Mucosa of gallbladder (tissue), 1 donor: Measurements from ENCODE around the gene UBTD2. TPM values are rescaled to one million over a fixed set of nuclear protein-coding genes. Genes with fewer than 3 reads are reported as not detected.

Source experiments
- DNase-seq: peaks from one replicate; pipeline ENCODE4 v3.0.0-alpha.2; 2020; ENCODE audit warnings: low spot score
- total RNA-seq: library from RNA; stranded (reverse); gene quantifications from one replicate; pipeline ENCODE4 v1.2.1, GENCODE V29; 2021
- donor health status: DM: no; HTN: no; CAD: no.

Gene UBTD2
- total RNA-seq, 1 donor from 2014 or later = 16.9 TPM

DNA sequence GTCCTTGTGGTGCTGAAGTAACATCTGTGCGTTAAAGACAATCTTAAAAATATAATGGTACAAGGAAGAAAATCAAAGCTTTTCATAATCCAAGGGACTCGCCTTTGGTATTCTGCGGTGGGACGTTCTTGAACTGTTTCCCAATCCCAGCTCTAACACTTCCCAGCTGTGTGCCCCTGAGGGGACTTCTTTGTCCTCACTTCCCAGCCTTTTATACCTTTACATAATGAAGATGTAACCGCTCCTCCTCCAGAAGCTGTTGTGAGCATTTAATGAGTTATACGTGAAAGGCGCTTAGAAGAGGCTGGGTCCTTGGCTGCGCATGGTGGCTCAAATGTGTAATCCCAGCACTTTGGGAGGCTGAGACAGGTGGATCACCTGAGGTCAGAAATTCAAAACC is 112.4 kb downstream of the UBTD2 start:
- DNase-seq = no peak

DNA sequence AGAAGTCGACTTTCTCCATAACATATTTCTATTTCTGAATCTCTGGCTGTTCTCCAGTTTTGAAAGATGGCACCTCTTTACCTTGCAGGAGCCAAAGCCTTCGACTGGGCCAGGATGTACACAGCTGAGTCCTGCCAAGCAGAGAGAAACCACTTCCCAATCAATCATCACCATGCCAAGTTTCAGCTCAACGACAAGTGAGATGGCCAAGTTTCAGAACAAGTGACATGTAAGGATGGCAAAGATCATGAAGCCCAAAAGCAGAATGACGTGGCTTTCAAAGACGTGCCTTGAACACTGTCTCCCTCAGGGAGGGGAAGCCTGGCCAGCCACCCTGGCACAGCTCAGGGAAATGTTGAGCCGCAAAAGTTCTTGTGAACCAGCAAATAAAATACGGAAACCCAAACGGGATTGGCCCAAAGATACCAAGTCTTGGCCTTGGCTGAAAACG is 113.3 kb downstream of the UBTD2 start:
- DNase-seq = no peak

DNA sequence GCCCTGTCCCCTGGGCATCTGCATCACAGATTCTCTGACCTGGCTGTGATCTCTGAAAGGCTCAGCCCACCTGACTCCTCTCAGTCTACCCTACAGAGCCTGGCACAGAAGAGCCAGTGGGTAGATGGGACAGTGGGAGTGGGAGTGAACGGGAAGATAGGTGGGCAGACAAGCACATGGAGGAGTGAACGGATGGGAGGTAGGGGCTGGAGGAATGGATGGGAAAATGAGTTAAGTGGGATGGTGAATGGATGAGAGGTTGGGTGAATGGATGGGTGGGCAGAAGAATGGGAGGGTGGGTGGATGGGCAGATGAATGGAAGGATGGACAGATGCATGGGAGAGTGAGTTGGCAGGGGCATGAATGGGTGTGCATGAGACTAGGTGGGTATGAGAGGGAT is 114.3 kb downstream of the UBTD2 start:
- no peak for DNase-seq

DNA sequence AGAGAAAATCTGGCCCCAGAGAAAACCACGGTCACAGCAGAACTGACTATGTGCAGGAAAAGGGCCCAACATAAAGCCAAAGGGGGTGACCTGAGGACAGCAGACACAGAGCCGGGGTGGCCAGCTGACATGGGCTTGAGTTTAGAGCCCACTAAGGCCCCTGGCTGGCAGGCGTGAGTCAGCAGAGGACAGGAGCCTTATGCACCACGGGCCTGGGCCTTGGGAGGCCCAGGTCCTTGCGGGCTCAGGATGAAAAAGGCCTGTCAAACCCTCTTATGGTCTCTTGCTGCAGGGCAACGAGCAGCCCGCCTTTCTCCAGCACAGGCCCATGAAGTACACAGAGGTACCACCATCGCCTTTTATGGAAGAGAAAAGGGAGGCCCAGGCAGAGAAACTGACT is 115.3 kb downstream of the UBTD2 start:
- DNase-seq = no peak

DNA sequence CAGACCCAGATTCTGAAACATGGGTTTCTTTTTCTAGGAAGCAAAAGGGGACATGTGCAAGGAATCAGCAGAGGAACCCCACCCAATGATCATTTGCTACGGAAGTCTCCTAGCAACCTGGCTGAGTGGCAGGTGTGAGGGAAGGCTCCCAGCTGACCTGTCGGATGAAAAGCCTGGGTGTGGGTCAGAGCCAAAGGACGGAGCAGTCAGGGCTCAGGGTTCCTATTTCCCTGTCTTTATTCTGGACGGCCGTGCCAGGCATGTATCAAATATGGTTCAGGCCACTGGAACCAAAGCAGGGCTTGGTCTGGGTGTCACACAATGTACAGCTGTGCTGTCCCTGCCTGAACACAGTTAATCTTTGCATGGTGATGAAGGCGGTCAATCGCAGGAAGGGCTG is 115.7 kb downstream of the UBTD2 start:
- DNase-seq = no peak

DNA sequence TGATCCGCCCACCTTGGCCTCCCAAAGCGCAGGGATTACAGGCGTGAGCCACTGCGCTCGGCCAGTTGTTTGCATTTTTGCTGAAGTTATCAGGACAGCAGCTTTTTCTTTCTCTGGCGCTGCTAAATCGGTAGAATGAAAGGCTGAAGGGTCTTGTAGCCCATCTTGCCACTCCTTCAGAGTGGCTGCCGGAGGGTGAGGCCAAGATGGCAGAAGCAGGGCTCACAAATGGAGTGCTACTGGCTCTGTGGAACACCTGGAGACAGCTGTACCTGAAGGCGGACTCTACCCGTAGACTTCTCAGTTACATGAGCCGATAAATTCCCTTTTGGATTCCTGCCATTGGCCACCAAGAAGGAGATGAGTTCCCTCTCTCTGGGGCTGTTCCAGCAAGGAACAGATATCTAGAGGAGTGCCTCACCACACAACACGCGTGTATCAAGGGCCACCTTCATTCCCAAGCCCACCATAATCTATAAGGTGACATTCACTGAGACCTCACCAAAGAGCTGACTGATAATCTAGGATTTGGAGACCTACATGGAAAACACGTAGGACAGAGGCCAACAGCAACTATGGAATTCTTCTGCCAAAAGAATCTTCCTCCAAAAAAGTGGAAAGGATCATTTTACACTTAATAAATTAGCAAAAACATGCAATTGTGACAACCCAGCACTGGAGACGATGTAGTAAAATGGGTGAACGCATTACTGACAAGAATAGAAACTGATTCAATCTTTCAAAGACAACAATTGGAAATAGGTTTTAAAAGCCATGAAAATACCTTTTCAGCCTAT is 117.3 kb downstream of the UBTD2 start:
- no peak for DNase-seq

DNA sequence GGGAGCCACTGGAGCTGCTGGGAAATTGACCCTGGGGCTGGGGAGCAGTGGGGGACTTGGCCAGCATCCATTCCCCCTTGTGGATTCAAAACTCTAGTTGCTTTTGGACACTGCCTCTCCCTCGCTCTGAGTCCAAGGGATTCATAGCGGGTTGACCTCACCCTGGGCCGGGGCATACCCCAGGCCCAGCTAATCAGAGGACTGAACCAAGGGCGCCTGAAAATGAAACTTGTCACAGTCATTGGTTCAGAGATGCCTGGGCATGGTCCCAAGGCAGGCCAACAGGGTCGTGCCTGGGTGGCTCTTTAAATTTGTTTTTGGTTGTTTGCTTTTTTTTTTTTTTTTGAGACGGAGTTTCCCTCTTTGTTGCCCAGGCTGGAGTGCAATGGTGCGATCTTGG is 118.1 kb downstream of the UBTD2 start:
- DNase-seq = no peak

DNA sequence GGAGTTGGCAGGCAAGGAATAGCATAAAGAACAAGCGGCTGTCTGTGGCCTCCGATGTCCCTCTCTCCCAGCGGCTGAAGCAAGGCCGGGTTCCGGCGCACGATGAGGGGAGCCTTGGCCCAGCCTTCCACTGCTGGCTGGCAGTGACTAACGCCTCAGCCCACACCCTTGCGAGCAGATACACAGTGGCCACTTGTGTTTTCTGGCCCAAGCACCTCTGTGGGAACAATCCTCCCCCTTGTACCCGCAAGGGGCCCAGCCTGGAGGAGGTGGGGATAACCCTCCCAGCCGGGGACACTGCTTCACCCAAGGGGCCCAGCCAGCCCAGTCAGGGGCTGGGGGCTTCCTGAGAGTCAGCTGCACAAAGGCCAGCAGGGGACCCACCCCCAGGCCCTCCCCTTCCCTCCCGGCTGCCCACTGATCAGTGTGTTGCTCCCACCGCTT is 118.8 kb downstream of the UBTD2 start:
- DNase-seq = no peak

DNA sequence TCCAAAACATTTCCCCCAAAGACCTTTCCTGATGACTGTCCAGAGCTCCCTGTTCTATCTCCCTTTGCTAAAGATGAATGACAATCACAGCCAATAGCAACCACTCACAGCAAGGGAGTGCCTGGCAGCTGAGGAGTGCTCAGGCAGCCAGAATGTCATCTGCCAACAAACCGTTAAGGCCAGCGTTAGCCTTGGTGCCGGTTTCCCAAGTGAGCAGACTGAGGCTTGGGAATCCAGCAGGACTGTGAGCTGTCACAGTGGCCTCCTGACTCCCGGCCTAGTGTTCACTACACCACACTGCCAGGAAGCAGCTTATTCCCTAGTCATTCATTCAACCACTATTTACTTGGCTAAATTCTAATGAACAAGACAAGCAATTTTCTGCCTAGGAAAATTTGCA is 120.2 kb downstream of the UBTD2 start:
- DNase-seq = no peak

DNA sequence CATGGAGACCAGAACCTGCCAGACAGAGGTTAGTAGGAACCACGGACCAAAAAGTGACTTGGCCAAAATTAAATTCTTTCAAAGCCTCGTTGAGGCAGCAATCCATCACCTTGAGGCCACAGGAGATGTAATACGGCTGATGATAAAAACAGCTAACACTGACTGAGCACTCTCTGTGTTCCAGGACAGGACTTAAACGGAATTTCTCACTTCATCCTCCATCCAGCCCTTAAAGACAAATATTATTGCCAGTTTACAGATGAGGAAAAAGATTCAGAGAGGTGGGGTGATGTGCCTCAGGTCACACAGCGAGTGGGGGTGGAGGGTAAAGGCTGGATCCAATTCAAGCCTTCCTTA is 120.6 kb downstream of the UBTD2 start:
- DNase-seq = no peak

DNA sequence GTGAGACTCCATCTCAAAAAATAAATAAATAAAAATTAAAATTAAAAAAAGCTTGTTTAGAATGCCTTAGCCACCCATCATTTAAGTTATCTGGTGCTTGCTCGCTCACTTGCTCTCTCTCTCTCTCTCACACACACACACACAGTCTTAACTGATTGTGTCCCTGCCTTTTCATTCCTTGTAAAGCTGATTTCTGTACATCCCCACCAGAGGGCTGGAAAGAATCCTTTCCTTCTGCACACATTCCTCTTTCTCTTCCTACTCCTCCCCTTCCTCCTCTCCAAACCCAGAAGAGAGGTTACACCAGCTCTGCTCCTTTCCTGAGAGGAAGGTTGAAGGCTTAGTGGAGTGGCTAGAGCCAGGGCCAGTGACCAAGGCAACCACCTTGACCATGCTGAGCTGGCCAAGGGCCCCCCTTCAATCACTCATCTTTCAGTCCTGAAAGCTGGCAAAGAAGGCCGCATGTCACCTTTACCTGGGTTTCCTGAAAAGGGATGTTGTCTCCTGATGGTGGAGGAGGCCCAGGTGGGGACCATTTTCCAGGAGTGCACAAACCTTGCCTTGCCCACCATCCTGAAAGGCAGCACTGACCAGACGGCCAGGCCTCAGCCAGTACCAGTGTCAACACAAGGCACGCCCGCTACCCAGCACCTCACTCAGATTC is 121.1 kb downstream of the UBTD2 start:
- no peak for DNase-seq

DNA sequence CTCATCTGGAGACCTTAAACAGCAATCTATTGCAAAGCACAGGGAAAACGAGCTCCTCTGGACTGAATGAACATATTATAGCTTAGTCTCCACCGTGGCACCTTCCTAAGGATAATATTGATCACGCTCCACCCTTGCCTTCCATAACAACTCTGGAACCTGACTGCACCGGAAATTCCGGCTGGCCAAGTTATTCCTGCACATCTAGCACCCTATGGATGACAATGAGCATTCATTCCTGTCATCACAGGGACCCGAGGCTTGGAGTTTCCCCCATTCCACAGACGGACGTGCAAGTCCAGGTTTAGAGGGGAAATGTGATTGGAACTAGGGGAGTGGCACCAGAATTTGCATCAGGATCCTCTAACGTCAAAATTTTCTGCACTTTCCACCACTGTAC is 123.1 kb downstream of the UBTD2 start:
- DNase-seq = peak; percentile 71

Other genes starting within 250 kb of the UBTD2 start
- 45.1 TPM for gene STK10, start 95.5 kb downstream of the UBTD2 start, total RNA-seq
- not detected for gene EFCAB9, start 89.6 kb downstream of the UBTD2 start, total RNA-seq
- gene SH3PXD2B, start 170.8 kb upstream of the UBTD2 start, total RNA-seq = 30.6 TPM